HT-29 (cell line): ENCODE results near the gene KDM4C. TPM values are rescaled to one million over a fixed set of nuclear protein-coding genes. Genes with fewer than 3 reads are reported as not detected.
A peak's percentile ranks its signal among the peaks of the same experiment; 100 is the strongest.

Experiments
- DNase-seq: peaks from one replicate; pipeline ENCODE4 v3.0.0-alpha.2; 2015; ENCODE audit warnings: low spot score
- total RNA-seq: library from RNA; depleted of rRNA; stranded (reverse); fragments of >200 nt; shearing (Covaris generic); gene quantifications from 2 replicates; pipeline ENCODE4 v1.2.3, GENCODE V29; 2014

The KDM4C gene
- total RNA-seq, 1 experiment from 2014 or later: 22.4 TPM

- no peak for DNase-seq
Observed at GRCh38 chr9:6869081-6869948, 111.5 kb downstream of the KDM4C start.

GRCh38 chr9:6870149-6870548 lies 112.4 kb downstream of the KDM4C start:
- no peak for DNase-seq

GRCh38 chr9:6870650-6871477 lies 113.1 kb downstream of the KDM4C start:
- no peak for DNase-seq

GRCh38 chr9:6873857-6874256 lies 116.1 kb downstream of the KDM4C start:
- no peak for DNase-seq

GRCh38 chr9:6876195-6876894 lies 118.6 kb downstream of the KDM4C start:
- DNase-seq: no peak

- DNase-seq: no peak
Observed at GRCh38 chr9:6877671-6878161, 119.9 kb downstream of the KDM4C start.

- no peak for DNase-seq
Observed at GRCh38 chr9:6880626-6881025, 122.9 kb downstream of the KDM4C start.

- DNase-seq: no peak
Observed at GRCh38 chr9:6884101-6884500, 126.3 kb downstream of the KDM4C start.

GRCh38 chr9:6884990-6885389 lies 127.2 kb downstream of the KDM4C start:
- DNase-seq: no peak

GRCh38 chr9:6887051-6887450 lies 129.3 kb downstream of the KDM4C start:
- DNase-seq: no peak

- DNase-seq: no peak
Observed at GRCh38 chr9:6889868-6890267, 132.1 kb downstream of the KDM4C start.

- no peak for DNase-seq
Observed at GRCh38 chr9:6893350-6894131, 135.8 kb downstream of the KDM4C start.

GRCh38 chr9:6894135-6894534 lies 136.4 kb downstream of the KDM4C start:
- DNase-seq: no peak

- DNase-seq: no peak
Observed at GRCh38 chr9:6895754-6896153, 138.0 kb downstream of the KDM4C start.

- DNase-seq: no peak
Observed at GRCh38 chr9:6896562-6896961, 138.8 kb downstream of the KDM4C start.

GRCh38 chr9:6897207-6897822 lies 139.5 kb downstream of the KDM4C start:
- no peak for DNase-seq

- DNase-seq: peak; percentile 45
Observed at GRCh38 chr9:6897898-6898302, 140.1 kb downstream of the KDM4C start.

GRCh38 chr9:6899274-6899673 lies 141.5 kb downstream of the KDM4C start:
- no peak for DNase-seq

GRCh38 chr9:6900440-6900883 lies 142.7 kb downstream of the KDM4C start:
- DNase-seq: no peak

GRCh38 chr9:6901180-6901579 lies 143.4 kb downstream of the KDM4C start:
- DNase-seq: no peak

GRCh38 chr9:6902423-6902822 lies 144.7 kb downstream of the KDM4C start:
- no peak for DNase-seq
